HAP-1 (cell line): ENCODE data around the gene SHLD1.

Experiments
- DNase-seq, 2 experiments: peaks; one replicate each; pipeline ENCODE4 v3.0.0-alpha.2; 2016 to 2020; ENCODE audit warnings: low spot score in 2 of 2
- H3K27me3 ChIP-seq: fragments of 250-450 bp; sonication (Bioruptor Pico); 2 replicates; pipeline ENCODE4 v1.5.1; 2020; ENCODE audit warnings: low read depth, mild to moderate bottlenecking, moderate library complexity
- H3K36me3 ChIP-seq: fragments of 250-450 bp; sonication (Bioruptor Pico); replicated peaks from 2 replicates; pipeline ENCODE4 v1.5.1; 2020; ENCODE audit warnings: mild to moderate bottlenecking
- H3K4me1 ChIP-seq: fragments of 250-450 bp; sonication (Bioruptor Pico); 2 replicates; pipeline ENCODE4 v1.5.1; 2020; ENCODE audit warnings: mild to moderate bottlenecking
- H3K4me3 ChIP-seq: fragments of 250-450 bp; sonication (Bioruptor Pico); 2 replicates; pipeline ENCODE4 v1.5.1; 2020; ENCODE audit warnings: mild to moderate bottlenecking, moderate library complexity
- H3K9me3 ChIP-seq: fragments of 250-450 bp; sonication (Bioruptor Pico); 2 replicates; pipeline ENCODE4 v1.5.1; 2020; ENCODE audit warnings: mild to moderate bottlenecking, moderate library complexity
- in situ Hi-C: fragments of 300-500 bp; cut with MboI; formaldehyde crosslinking; loops from 3 replicates; pipeline ENCODE4 v1.14.3; 2020; ENCODE audit warnings: low sequenced_read_pairs, inconsistent platforms, mixed read lengths

Gene SHLD1

GRCh38 chr20:5843054-5843592, 92.9 kb downstream of the SHLD1 start:
- H3K4me3 ChIP-seq: no peak overlapping the region
- H3K27me3 ChIP-seq: no peaks in the 10 kb centered on the region
- H3K4me1 ChIP-seq: no peaks in the 10 kb centered on the region
- H3K36me3 ChIP-seq: no peaks in the 10 kb centered on the region
- no peaks in the 10 kb centered on the region for H3K9me3 ChIP-seq
- in situ Hi-C loops: no loop called here
- DNase-seq: no peak

- in situ Hi-C loops: no loop called here
- no peaks in the 10 kb centered on the region for H3K9me3 ChIP-seq
- no peaks in the 10 kb centered on the region for H3K4me1 ChIP-seq
- no peak for DNase-seq
- no peaks in the 10 kb centered on the region for H3K27me3 ChIP-seq
- H3K36me3 ChIP-seq: no peaks in the 10 kb centered on the region
- H3K4me3 ChIP-seq: no peak overlapping the region
Observed at GRCh38 chr20:5844063-5844681, 94.0 kb downstream of the SHLD1 start.

DNA sequence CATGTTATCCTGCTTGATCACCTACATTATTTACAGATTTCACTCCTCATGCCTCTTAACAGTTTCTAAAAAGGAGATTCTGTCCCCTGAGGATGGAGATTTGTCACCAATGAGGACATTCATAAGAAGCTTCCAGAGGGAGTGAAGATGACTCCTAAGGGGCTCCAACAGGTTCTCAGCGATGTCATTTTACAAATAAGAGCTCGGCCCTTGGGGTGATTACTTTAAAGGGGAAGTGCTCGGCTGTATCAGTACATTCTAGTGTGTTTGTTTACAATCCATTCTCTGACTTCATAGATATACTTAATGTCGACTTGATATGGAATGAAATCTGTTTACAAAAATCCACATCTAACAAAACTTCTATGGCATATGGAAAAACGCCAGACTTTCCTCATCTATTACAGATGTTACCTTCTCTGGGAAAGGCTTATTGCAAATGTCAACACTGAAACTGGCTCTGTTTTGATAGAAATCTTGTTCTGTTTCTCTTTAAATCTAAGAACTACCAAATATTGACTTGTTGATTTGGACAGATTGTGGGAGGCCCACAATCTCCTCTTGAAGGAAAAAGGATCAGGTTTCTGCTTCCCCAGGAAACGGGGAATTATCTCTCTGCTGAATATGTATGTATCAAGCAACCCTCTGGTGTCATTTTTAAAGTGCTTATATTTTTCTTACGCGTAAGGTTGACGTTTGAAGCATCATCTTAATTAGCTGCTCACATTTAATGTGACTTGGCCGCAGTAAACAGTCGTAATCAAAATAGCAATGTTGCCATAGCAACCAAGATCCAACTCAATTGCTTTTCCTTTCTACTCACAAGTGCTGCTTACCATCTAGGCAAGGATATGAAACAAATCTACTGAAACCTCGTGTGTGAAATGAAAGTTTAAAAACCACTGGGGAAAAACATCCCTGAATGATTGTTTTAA, 95.7 kb downstream of the SHLD1 start:
- in situ Hi-C loops: no loop called here
- no peaks in the 10 kb centered on the region for H3K36me3 ChIP-seq
- no peaks in the 10 kb centered on the region for H3K4me1 ChIP-seq
- DNase-seq: no peak
- no peak overlapping the region for H3K4me3 ChIP-seq
- no peaks in the 10 kb centered on the region for H3K9me3 ChIP-seq
- H3K27me3 ChIP-seq: no peaks in the 10 kb centered on the region

DNA sequence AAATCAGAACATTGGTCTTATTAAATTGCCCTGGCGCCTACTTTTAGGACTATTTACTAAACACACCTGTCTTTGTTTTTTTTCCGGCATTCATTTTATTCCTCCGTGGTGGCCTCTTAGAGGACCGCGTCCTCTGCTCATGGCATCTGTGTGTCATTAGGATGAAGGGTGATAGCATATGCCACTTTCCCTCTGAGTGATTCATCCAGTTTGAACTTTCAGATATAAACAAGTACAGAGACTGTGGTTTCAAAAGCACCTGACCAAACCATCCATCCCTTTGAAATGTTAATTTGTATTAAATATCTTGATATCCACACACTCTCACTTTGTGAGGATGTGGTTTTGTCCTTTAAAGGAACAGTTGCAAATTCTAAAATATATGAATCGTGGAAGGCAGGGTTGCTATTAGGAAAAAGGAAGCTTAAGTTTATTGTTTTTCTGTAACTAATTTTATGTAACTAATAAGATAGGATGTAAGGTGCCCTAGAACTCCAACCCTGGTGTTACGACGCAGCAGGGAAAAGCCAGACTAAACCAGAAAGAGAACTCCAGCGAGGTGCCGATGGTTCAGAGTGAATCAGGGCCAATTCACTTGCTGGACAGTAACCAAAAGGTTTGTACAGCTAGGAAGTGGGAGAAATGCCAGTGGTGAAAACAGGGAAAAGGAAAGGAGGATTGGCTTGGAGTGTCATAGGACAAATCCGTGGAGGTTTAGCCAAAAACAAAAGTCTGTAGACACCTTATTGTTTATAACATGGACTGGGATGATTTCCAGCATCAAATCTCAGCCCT, 98.7 kb downstream of the SHLD1 start:
- H3K4me1 ChIP-seq: no peaks in the 10 kb centered on the region
- no peaks in the 10 kb centered on the region for H3K9me3 ChIP-seq
- H3K36me3 ChIP-seq: no peaks in the 10 kb centered on the region
- in situ Hi-C loops: no loop called here
- no peak for DNase-seq
- H3K27me3 ChIP-seq: no peaks in the 10 kb centered on the region
- no peak overlapping the region for H3K4me3 ChIP-seq

DNA sequence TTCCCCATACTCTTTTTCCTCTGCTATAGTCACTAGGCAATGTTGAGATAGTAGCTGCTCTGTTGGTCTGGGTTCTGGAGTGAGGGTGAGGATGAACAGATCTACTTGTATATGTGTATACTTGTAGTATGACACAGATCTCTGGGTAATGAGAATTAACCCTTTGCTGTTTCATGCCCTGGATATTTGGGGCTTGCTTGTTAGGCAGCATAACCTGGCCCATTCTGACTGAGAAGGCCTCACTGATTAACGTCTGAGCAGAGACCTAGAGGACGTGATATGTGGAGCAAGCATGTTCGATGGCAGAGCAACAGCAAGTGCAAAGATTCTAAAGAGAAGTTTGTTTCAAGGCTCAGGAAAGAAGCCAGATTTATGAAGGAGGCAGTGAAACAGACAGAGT, 105.7 kb downstream of the SHLD1 start:
- no peaks in the 10 kb centered on the region for H3K27me3 ChIP-seq
- in situ Hi-C loops: no loop called here
- no peak for DNase-seq

GRCh38 chr20:5859608-5860007, 109.4 kb downstream of the SHLD1 start:
- Histone ChIP-seq H3K36me3 (no peaks in the 10 kb centered on the region), H3K9me3 (no peaks in the 10 kb centered on the region), H3K4me3 (no peak overlapping the region), H3K27me3 (no peaks in the 10 kb centered on the region), H3K4me1 (no peaks in the 10 kb centered on the region)
- no peak for DNase-seq
- in situ Hi-C loops: no loop called here

More for the DNA sequence above, 105.7 kb downstream of the SHLD1 start:
- Histone ChIP-seq H3K9me3 (no peaks in the 10 kb centered on the region), H3K36me3 (no peaks in the 10 kb centered on the region), H3K4me3 (no peak overlapping the region), H3K4me1 (no peaks in the 10 kb centered on the region)

DNA sequence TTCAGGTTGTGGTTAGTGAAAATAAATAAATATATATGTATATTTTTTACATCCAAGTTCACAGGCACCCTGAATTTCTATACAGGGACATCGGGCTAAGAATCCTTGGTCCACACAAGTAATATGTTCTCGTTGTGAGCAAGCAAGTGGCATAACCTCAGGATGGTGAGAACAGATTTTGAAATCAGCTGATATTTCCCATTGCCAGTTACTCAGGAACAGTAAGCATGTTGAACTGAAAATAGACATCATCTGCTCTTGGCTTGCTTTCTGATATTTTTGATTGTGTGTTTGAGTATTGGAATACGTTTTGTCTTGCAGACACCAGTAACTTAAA, 112.5 kb downstream of the SHLD1 start:
- no peak for DNase-seq
- Histone ChIP-seq H3K36me3 (no peaks in the 10 kb centered on the region), H3K27me3 (no peaks in the 10 kb centered on the region), H3K9me3 (no peaks in the 10 kb centered on the region), H3K4me3 (no peak overlapping the region), H3K4me1 (no peaks in the 10 kb centered on the region)
- in situ Hi-C loops: no loop called here

DNA sequence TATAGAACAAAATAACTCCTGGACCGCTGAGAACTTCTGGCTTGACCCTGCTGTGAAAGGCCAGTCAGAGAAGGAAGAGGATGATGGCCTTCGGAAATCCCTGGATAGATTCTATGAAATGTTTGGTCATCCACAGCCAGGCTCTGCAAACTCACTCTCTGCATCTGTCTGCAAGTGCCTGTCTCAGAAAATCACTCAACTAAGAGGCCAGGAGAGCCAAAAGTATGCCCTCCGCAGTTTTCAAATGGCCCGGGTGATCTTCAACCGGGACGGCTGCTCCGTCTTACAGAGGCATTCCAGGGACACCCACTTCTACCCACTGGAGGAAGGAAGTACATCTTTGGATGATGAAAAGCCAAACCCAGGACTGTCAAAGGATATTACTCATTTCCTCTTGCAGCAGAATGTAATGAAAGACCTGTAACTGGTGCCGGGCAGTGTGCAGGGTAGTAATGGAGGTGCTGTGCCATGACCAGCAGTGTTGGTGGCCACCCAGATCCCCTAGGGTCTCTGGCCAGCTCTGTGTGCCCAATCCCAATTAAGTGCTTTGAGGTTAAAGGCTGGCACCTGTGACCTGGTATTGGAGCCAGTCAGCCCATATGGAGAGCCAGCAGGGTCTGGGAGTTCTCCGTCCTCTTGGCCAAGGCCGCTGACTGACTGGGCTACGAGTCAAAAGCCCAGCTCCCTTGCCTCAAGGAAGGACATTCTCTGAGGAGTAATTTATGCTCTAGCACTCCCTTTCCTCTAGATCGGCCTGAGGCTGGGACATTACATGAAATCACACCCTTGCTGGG, 113.0 kb downstream of the SHLD1 start:
- DNase-seq: no peak
- no peaks in the 10 kb centered on the region for H3K9me3 ChIP-seq
- H3K4me3 ChIP-seq: no peak overlapping the region
- in situ Hi-C loops: no loop called here
- H3K36me3 ChIP-seq: no peaks in the 10 kb centered on the region
- no peaks in the 10 kb centered on the region for H3K4me1 ChIP-seq
- no peaks in the 10 kb centered on the region for H3K27me3 ChIP-seq

GRCh38 chr20:5864428-5864827, 114.2 kb downstream of the SHLD1 start:
- Histone ChIP-seq H3K4me3 (no peak overlapping the region), H3K36me3 (no peaks in the 10 kb centered on the region), H3K4me1 (no peaks in the 10 kb centered on the region), H3K9me3 (no peaks in the 10 kb centered on the region), H3K27me3 (no peaks in the 10 kb centered on the region)
- in situ Hi-C loops: no loop called here
- no peak for DNase-seq

DNA sequence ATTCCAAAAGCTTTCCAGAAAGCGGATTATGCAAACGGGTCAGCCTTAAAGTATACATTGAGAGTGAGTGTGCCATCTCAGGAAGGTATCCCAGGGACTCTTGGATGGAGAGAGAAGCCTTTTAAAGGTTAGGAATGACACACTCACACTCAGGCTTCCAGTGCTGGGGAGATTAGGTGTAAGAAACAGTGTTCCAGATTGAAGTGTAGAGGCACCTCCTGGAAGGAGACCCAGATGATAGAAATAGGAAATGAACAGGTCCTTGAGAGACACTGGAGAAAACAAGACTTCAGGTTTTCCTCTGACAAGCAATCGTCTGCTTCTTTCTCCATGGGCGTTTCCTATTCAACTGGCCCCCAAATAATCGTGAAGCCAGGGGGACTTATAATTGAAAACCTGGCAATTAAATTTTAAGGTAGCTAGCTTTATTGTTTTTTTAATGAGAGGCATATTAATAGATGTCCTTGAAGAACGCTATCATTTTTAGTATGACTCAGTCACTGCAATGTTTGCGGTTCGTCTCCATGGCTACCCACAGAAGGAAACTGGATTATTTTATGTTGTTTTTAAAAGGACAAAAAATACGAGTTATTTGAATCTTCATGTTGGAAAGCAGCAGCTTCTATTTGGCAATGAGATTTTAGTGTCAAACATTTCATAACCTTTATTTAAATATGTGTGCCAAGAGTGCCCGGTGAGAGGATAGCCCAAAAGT, 114.8 kb downstream of the SHLD1 start:
- no peaks in the 10 kb centered on the region for H3K9me3 ChIP-seq
- no peaks in the 10 kb centered on the region for H3K27me3 ChIP-seq
- no peaks in the 10 kb centered on the region for H3K36me3 ChIP-seq
- H3K4me3 ChIP-seq: no peak overlapping the region
- DNase-seq: no peak
- no peaks in the 10 kb centered on the region for H3K4me1 ChIP-seq
- in situ Hi-C loops: no loop called here

GRCh38 chr20:5865604-5866003, 115.4 kb downstream of the SHLD1 start:
- H3K27me3 ChIP-seq: no peaks in the 10 kb centered on the region
- no peaks in the 10 kb centered on the region for H3K9me3 ChIP-seq
- H3K4me1 ChIP-seq: no peaks in the 10 kb centered on the region
- no peak overlapping the region for H3K4me3 ChIP-seq
- DNase-seq: no peak
- H3K36me3 ChIP-seq: no peaks in the 10 kb centered on the region
- in situ Hi-C loops: no loop called here

DNA sequence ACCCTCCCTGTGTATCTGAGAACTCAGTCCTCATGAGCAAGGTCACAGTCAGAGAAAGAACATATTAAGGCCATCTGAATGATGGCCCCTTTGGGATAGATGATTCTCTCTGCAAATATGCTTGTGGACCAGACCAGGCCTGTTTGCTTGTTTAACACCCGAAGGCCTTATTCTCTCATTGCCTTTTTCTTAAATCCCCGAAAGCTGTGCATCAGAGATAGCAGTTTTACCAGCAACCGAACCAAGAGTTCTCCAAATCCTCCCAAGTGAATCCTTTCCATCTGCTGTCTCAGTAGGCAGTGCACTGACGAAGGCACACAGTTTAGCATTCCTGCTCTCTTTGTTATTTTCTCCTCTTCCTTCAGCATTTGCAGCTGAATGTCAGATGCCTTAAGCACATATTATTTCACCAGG, 120.4 kb downstream of the SHLD1 start:
- H3K4me1 ChIP-seq: peaks cover 4% of the 10 kb centered on the region; the same call in 1 of the 2 replicates
- in situ Hi-C loops: no loop called here
- DNase-seq: no peak
- H3K27me3 ChIP-seq: no peaks in the 10 kb centered on the region
- no peak overlapping the region for H3K4me3 ChIP-seq
- no peaks in the 10 kb centered on the region for H3K36me3 ChIP-seq
- H3K9me3 ChIP-seq: no peaks in the 10 kb centered on the region
